Adrenal gland (tissue), 12 donors: ENCODE results near the gene RYR2. TPM values are rescaled to one million over a fixed set of nuclear protein-coding genes. Genes with fewer than 3 reads are reported as not detected.

Experiments
- DNase-seq, 7 donors: peaks; one replicate each; pipeline ENCODE4 v3.0.0-alpha.2; 2019 to 2020
- H3K27ac ChIP-seq, 5 donors: fragments of 200-600 bp; sonication (generic) in 4 of 5; 1 replicate in 3 of 5; 2 replicates in 2 of 5; pipeline versions ENCODE4 v1.5.1 to v1.8.0; 2016 to 2020; ENCODE audit warnings: mild to moderate bottlenecking in 1 of 5
- H3K27me3 ChIP-seq: fragments of 200-600 bp; 2 replicates; pipeline ENCODE4 v1.8.0; 2021
- H3K36me3 ChIP-seq, 2 donors: fragments of 200-600 bp; replicated peaks in 1 of 2; 1 replicate in 1 of 2; 2 replicates in 1 of 2; pipeline versions ENCODE4 v1.5.1 to v1.8.0; 2018 to 2022
- H3K4me1 ChIP-seq, 2 donors: fragments of 200-600 bp; replicated peaks in 1 of 2; 1 replicate in 1 of 2; 2 replicates in 1 of 2; pipeline versions ENCODE4 v1.5.1 to v1.8.0; 2018 to 2021
- H3K4me3 ChIP-seq, 4 donors: fragments of 200-600 bp; sonication (generic) in 3 of 4; one replicate each; pipeline ENCODE4 v1.5.1; 2016 to 2018
- H3K9me3 ChIP-seq, 3 donors: fragments of 200-600 bp; sonication (generic) in 1 of 3; replicated peaks in 1 of 3; 1 replicate in 2 of 3; 2 replicates in 1 of 3; pipeline versions ENCODE4 v1.5.1 to v1.8.0; 2016 to 2021
- CTCF ChIP-seq, 6 experiments: fragments of 450-650 bp in 4 of 6; fragments of 200-600 bp in 2 of 6; sonication (generic) in 1 of 6; IDR thresholded peaks; 1 replicate in 5 of 6; 2 replicates in 1 of 6; pipeline versions ENCODE4 v1.5.1 to v1.8.0; 2016 to 2021; ENCODE audit warnings: antibody characterized with exemption in 6 of 6, mild to moderate bottlenecking in 2 of 6, moderate library complexity in 1 of 6
- POLR2A ChIP-seq, 2 donors: fragments of 450-650 bp; IDR thresholded peaks; one replicate each; pipeline ENCODE4 v1.6.1; 2017; ENCODE audit warnings: antibody characterized with exemption in 2 of 2, mild to moderate bottlenecking in 2 of 2, moderate library complexity in 1 of 2
- WGBS, 4 donors: extraction: QIAGEN DNeasy Blood & Tissue Kit in 2 of 4; methylation state at CpG; one replicate each; pipeline versions ENCODE4 v1.1.5 to v1.1.7; 2013 to 2017; 5-methylcytosine and 5-hydroxymethylcytosine counted together
- intact Hi-C, 2 donors: fragments of 100-400 bp; cut with DNase I; formaldehyde crosslinking; loops; one replicate each; pipeline versions ENCODE4 v1.14.1 to v1.15.0; 2022 to 2023
- polyA plus RNA-seq, 3 donors: library from polyadenylated mRNA; stranded (reverse); fragments of 200-250 nt in 2 of 3; fragments of 350-450 nt in 1 of 3; fragmentation: Illumina TruSeq in 1 of 3; extraction: RNeasy Lipid Tissue Mini Kit (QIAGEN cat#74804) in 1 of 3; gene quantifications; one replicate each; pipeline ENCODE4 v1.2.3, GENCODE V29; 2013 to 2014
- total RNA-seq, 9 donors: library from RNA; depleted of rRNA in 4 of 9; stranded (reverse); fragments of >200 nt in 4 of 9; fragments of 120-200 nt in 1 of 9; fragmentation: NEBNext Ultra II Directional in 1 of 9; extraction: Animal tissue kit (Norgen Biotek cat#: 25700) in 1 of 9; gene quantifications; one replicate each; pipeline versions ENCODE4 v1.1.0 to v1.2.4, GENCODE V29; 2013 to 2023
- donor health status: healthy with polysubstance abuse.
- donor health status: Bipolar disorder and iron deficiency.
- donor health status: DM: yes; HTN: yes; CAD: no.
- donor health status: DM: no; HTN: no; CAD: no.
- donor health status: DM: no; HTN: no; CAD: no.
- donor health status: DM: yes; HTN: yes; CAD: no.

Gene RYR2
- total and polyA plus RNA-seq, 12 donors = 0.07 to 6.3 (median 0.18) TPM; not detected in 1

- 90 to 96% (median 95%) methylated on average over 2 of the region's 2 CpGs for WGBS, 4 donors
- no peak for TF ChIP-seq CTCF (IDR thresholded peaks at IDR 0.05)
- no peak for TF ChIP-seq POLR2A (IDR thresholded peaks at IDR 0.05)
- DNase-seq = no peak
- intact Hi-C loops = no loop called here
- Histone ChIP-seq H3K4me1 (no peaks in the 10 kb centered on the region), H3K27ac (no peak overlapping the region), H3K36me3 (no peaks in the 10 kb centered on the region), H3K4me3 (no peak overlapping the region), H3K9me3 (no peaks in the 10 kb centered on the region), H3K27me3 (no peaks in the 10 kb centered on the region)
Measured at GRCh38 chr1:237223419-237223818, 181.4 kb downstream of the RYR2 start.

GRCh38 chr1:237226177-237226944 is 184.4 kb downstream of the RYR2 start:
- no peaks in the 10 kb centered on the region for H3K27me3 ChIP-seq
- 69 to 78% (median 73%) methylated on average over 13 of the region's 13 CpGs for WGBS, 4 donors
- no peaks in the 10 kb centered on the region for H3K36me3 ChIP-seq
- DNase-seq = no peak
- no peak for TF ChIP-seq POLR2A (IDR thresholded peaks at IDR 0.05)
- no peak for TF ChIP-seq CTCF (IDR thresholded peaks at IDR 0.05)
- H3K4me1 ChIP-seq = no peaks in the 10 kb centered on the region
- no peak overlapping the region for H3K4me3 ChIP-seq
- H3K27ac ChIP-seq = no peak overlapping the region
- no peaks in the 10 kb centered on the region for H3K9me3 ChIP-seq
- intact Hi-C loops = no loop called here

- 84 to 92% (median 87%) methylated on average over 4 of the region's 4 CpGs for WGBS, 4 donors
- Histone ChIP-seq H3K4me3 (no peak overlapping the region), H3K27me3 (no peaks in the 10 kb centered on the region), H3K27ac (no peak overlapping the region), H3K4me1 (no peaks in the 10 kb centered on the region), H3K9me3 (no peaks in the 10 kb centered on the region), H3K36me3 (no peaks in the 10 kb centered on the region)
- TF ChIP-seq CTCF (IDR thresholded peaks at IDR 0.05) = no peak
- no peak for TF ChIP-seq POLR2A (IDR thresholded peaks at IDR 0.05)
- no peak for DNase-seq
- intact Hi-C loops = no loop called here
Measured at GRCh38 chr1:237227476-237227875, 185.5 kb downstream of the RYR2 start.

- intact Hi-C loops = no loop called here
- WGBS, 4 donors = 66 to 81% (median 75%) methylated on average over 3 of the region's 3 CpGs
Measured at GRCh38 chr1:237228421-237228820, 186.4 kb downstream of the RYR2 start.

More at GRCh38 chr1:237228421-237228820, 186.4 kb downstream of the RYR2 start:
- Histone ChIP-seq H3K4me3 (no peak overlapping the region), H3K27ac (no peak overlapping the region), H3K9me3 (no peaks in the 10 kb centered on the region), H3K4me1 (no peaks in the 10 kb centered on the region), H3K36me3 (no peaks in the 10 kb centered on the region), H3K27me3 (no peaks in the 10 kb centered on the region)
- no peak for DNase-seq
- TF ChIP-seq CTCF (IDR thresholded peaks at IDR 0.05) (no peak), POLR2A (IDR thresholded peaks at IDR 0.05) (no peak)
